GM23338 (cell line): ENCODE data around the gene NCBP1. TPM values are rescaled to one million over a fixed set of nuclear protein-coding genes. Genes with fewer than 3 reads are reported as not detected.

Experiments
- ATAC-seq: fragments of 200-7000 bp; cut with Tn5 transposase; 3 replicates; pipeline ENCODE4 v1.9.1; 2020
- DNase-seq: peaks from one replicate; pipeline ENCODE4 v3.0.0-alpha.2; 2015; ENCODE audit warnings: low spot score
- H2AFZ ChIP-seq: fragments of 200-600 bp; sonication (generic); 2 replicates; pipeline ENCODE4 v1.8.0; 2016; ENCODE audit warnings: antibody characterized with exemption, mild to moderate bottlenecking, moderate library complexity
- H3F3A ChIP-seq: fragments of 200-600 bp; sonication (generic); replicated peaks from 2 replicates; pipeline ENCODE4 v1.8.0; 2017; ENCODE audit warnings: antibody characterized with exemption, mixed run types, low read depth
- H3K27ac ChIP-seq: fragments of 200-600 bp; sonication (generic); 2 replicates; pipeline ENCODE4 v1.6.1; 2016; ENCODE audit warnings: low read depth
- H3K27me3 ChIP-seq: fragments of 200-600 bp; sonication (generic); 2 replicates; pipeline ENCODE4 v1.8.0; 2016; ENCODE audit warnings: mild to moderate bottlenecking, mixed run types, moderate library complexity; ENCODE audit not compliant: insufficient read depth
- H3K36me3 ChIP-seq: fragments of 200-600 bp; sonication (generic); 2 replicates; pipeline ENCODE4 v1.8.0; 2016; ENCODE audit warnings: mild to moderate bottlenecking; ENCODE audit not compliant: insufficient read depth
- H3K4me1 ChIP-seq: fragments of 200-600 bp; sonication (generic); 2 replicates; pipeline ENCODE4 v1.8.0; 2016; ENCODE audit warnings: mild to moderate bottlenecking, moderate library complexity; ENCODE audit not compliant: insufficient read depth
- H3K4me2 ChIP-seq: fragments of 200-600 bp; sonication (generic); 2 replicates; pipeline ENCODE4 v1.7.1; 2017; ENCODE audit warnings: mixed run types
- H3K4me3 ChIP-seq: fragments of 200-600 bp; sonication (generic); 2 replicates; pipeline ENCODE4 v1.6.1; 2016; ENCODE audit warnings: mixed run types
- H3K79me2 ChIP-seq: fragments of 200-600 bp; sonication (generic); replicated peaks from 2 replicates; pipeline ENCODE4 v1.8.0; 2017; ENCODE audit warnings: mild to moderate bottlenecking; ENCODE audit not compliant: insufficient read depth
- H3K9me2 ChIP-seq: fragments of 200-600 bp; sonication (generic); 2 replicates; pipeline ENCODE4 v1.8.0; 2017; ENCODE audit not compliant: insufficient read depth
- H4K20me1 ChIP-seq: fragments of 200-600 bp; sonication (generic); replicated peaks from 2 replicates; pipeline ENCODE4 v1.8.0; 2017; ENCODE audit warnings: mild to moderate bottlenecking; ENCODE audit not compliant: insufficient read depth
- H3K27ac Mint-ChIP-seq: 2 replicates; pipeline ENCODE4 v1.8.0; 2020; ENCODE audit warnings: inconsistent platforms, mild to moderate bottlenecking, moderate library complexity, mixed read lengths
- H3K27me3 Mint-ChIP-seq: 3 replicates; pipeline ENCODE4 v1.8.0; 2022; ENCODE audit warnings: low read depth, mild to moderate bottlenecking, moderate library complexity, mixed read lengths, inconsistent platforms; ENCODE audit not compliant: insufficient read depth, poor library complexity
- H3K36me3 Mint-ChIP-seq: 3 replicates; pipeline ENCODE4 v1.8.0; 2021; ENCODE audit warnings: low read depth, mild to moderate bottlenecking, inconsistent platforms, moderate library complexity, mixed read lengths
- H3K4me1 Mint-ChIP-seq: 3 replicates; pipeline ENCODE4 v1.8.0; 2020; ENCODE audit warnings: mild to moderate bottlenecking, inconsistent platforms, mixed read lengths
- H3K4me3 Mint-ChIP-seq: 3 replicates; pipeline ENCODE4 v1.8.0; 2021; ENCODE audit warnings: moderate library complexity, mild to moderate bottlenecking, inconsistent platforms, mixed read lengths
- H3K9me3 Mint-ChIP-seq: 3 replicates; pipeline ENCODE4 v1.8.0; 2020; ENCODE audit warnings: moderate library complexity, mild to moderate bottlenecking, inconsistent platforms, mixed read lengths
- CREB1 ChIP-seq: fragments of 250-450 bp; sonication (Bioruptor Pico); IDR thresholded peaks from 2 replicates; pipeline ENCODE4 v1.5.0; 2020; ENCODE audit warnings: low read depth, mild to moderate bottlenecking, moderate library complexity
- ETS1 ChIP-seq: IDR thresholded peaks from 2 replicates; pipeline ENCODE4 v1.6.1; 2016; ENCODE audit warnings: antibody characterized with exemption
- EZH2phosphoT487 ChIP-seq: fragments of 200-600 bp; sonication (generic); IDR thresholded peaks from one replicate; pipeline ENCODE4 v1.8.1; 2018; ENCODE audit warnings: antibody characterized with exemption; ENCODE audit not compliant: unreplicated experiment
- JUNB ChIP-seq: IDR thresholded peaks from one replicate; pipeline ENCODE4 v1.6.1; 2016; ENCODE audit warnings: antibody characterized with exemption; ENCODE audit not compliant: unreplicated experiment
- NANOG ChIP-seq: IDR thresholded peaks from 2 replicates; pipeline ENCODE4 v1.6.1; 2016; ENCODE audit warnings: antibody characterized with exemption, borderline replicate concordance
- POLR2AphosphoS5 ChIP-seq: IDR thresholded peaks from 2 replicates; pipeline ENCODE4 v1.6.1; 2016; ENCODE audit warnings: antibody characterized with exemption, low read depth
- STAT1 ChIP-seq: IDR thresholded peaks from one replicate; pipeline ENCODE4 v1.6.1; 2016; ENCODE audit warnings: antibody characterized with exemption; ENCODE audit not compliant: unreplicated experiment
- ZNF331 ChIP-seq: fragments of 250-450 bp; sonication (Bioruptor Pico); IDR thresholded peaks from 2 replicates; pipeline ENCODE4 v1.5.0; 2020; ENCODE audit warnings: low read depth, mild to moderate bottlenecking, moderate library complexity
- polyA plus RNA-seq: library from polyadenylated mRNA; unstranded; fragments of >200 nt; fragmentation: Nextera tagmentation; extraction: Ambion mirVana; gene quantifications from 2 replicates; pipeline ENCODE4 v1.2.1, GENCODE V29; 2016
- total RNA-seq: library from RNA; depleted of rRNA; stranded (reverse); fragments of >200 nt; shearing (Covaris generic); gene quantifications from 2 replicates; pipeline ENCODE4 v1.2.3, GENCODE V29; 2014
- TF ChIP-seq, protein P1 (sequence below): IDR thresholded peaks from one replicate; pipeline ENCODE4 v1.6.1; 2018; ENCODE audit warnings: antibody characterized with exemption; ENCODE audit not compliant: unreplicated experiment
- TF ChIP-seq, protein P2 (sequence below), 2 experiments: fragments of 200-600 bp in 1 of 2; sonication (generic) in 1 of 2; conservative IDR thresholded peaks; 2 replicates each; pipeline versions ENCODE4 v1.5.1 to v1.6.1; 2016 to 2017; ENCODE audit warnings: antibody characterized with exemption in 2 of 2, low read depth in 2 of 2, mild to moderate bottlenecking in 2 of 2, moderate library complexity in 1 of 2

The NCBP1 gene
- total and polyA plus RNA-seq, 2 experiments from 2014 or later: 43.9 to 60.2 TPM

- Mint-ChIP-seq H3K36me3 (peaks cover 79% of the 10 kb centered on the region), H3K9me3 (no peaks in the 10 kb centered on the region)
- ATAC-seq: no peak
These were observed 26.1 kb downstream of the NCBP1 start for GRCh38 chr9:97659771-97660170.

DNA sequence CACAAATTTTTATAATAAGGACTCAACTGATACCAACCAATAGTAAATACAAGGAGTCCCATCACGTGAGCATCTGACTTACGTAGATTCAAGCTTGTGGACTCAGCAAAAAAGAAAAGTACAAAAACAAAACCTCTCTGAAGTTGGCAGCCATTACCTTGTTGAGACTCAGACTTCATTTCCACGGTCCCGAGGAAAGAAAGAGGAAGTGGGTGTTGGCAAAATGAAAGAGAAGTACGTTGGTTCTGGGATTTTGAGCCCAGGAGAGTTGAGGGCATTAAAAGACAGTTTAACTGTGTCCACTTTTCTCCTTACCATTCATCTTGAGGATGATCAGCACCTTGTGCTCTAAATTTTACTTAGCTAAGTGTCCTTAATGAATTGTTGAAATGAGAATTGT lies 26.7 kb downstream of the NCBP1 start:
- H3K4me1 ChIP-seq: no peaks in the 10 kb centered on the region
- TF ChIP-seq STAT1 (no peak), CREB1 (CRISPR knock-in tag) (no peak), ZNF331 (CRISPR knock-in tag) (no peak), POLR2AphosphoS5 (no peak), ETS1 (no peak), EZH2phosphoT487 (no peak), NANOG (no peak), JUNB (no peak)
- TF ChIP-seq, protein P1, sequence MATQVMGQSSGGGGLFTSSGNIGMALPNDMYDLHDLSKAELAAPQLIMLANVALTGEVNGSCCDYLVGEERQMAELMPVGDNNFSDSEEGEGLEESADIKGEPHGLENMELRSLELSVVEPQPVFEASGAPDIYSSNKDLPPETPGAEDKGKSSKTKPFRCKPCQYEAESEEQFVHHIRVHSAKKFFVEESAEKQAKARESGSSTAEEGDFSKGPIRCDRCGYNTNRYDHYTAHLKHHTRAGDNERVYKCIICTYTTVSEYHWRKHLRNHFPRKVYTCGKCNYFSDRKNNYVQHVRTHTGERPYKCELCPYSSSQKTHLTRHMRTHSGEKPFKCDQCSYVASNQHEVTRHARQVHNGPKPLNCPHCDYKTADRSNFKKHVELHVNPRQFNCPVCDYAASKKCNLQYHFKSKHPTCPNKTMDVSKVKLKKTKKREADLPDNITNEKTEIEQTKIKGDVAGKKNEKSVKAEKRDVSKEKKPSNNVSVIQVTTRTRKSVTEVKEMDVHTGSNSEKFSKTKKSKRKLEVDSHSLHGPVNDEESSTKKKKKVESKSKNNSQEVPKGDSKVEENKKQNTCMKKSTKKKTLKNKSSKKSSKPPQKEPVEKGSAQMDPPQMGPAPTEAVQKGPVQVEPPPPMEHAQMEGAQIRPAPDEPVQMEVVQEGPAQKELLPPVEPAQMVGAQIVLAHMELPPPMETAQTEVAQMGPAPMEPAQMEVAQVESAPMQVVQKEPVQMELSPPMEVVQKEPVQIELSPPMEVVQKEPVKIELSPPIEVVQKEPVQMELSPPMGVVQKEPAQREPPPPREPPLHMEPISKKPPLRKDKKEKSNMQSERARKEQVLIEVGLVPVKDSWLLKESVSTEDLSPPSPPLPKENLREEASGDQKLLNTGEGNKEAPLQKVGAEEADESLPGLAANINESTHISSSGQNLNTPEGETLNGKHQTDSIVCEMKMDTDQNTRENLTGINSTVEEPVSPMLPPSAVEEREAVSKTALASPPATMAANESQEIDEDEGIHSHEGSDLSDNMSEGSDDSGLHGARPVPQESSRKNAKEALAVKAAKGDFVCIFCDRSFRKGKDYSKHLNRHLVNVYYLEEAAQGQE: no peak
- TF ChIP-seq, protein P2, sequence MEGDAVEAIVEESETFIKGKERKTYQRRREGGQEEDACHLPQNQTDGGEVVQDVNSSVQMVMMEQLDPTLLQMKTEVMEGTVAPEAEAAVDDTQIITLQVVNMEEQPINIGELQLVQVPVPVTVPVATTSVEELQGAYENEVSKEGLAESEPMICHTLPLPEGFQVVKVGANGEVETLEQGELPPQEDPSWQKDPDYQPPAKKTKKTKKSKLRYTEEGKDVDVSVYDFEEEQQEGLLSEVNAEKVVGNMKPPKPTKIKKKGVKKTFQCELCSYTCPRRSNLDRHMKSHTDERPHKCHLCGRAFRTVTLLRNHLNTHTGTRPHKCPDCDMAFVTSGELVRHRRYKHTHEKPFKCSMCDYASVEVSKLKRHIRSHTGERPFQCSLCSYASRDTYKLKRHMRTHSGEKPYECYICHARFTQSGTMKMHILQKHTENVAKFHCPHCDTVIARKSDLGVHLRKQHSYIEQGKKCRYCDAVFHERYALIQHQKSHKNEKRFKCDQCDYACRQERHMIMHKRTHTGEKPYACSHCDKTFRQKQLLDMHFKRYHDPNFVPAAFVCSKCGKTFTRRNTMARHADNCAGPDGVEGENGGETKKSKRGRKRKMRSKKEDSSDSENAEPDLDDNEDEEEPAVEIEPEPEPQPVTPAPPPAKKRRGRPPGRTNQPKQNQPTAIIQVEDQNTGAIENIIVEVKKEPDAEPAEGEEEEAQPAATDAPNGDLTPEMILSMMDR (conservative IDR thresholded peaks at IDR 0.05; ENCODE audit: low read depth in 2 of 2): no peak

More at GRCh38 chr9:97659771-97660170, 26.1 kb downstream of the NCBP1 start:
- H3K27ac Mint-ChIP-seq: no peak overlapping the region
- TF ChIP-seq, protein P2 (conservative IDR thresholded peaks at IDR 0.05; ENCODE audit: low read depth in 2 of 2): no peak
- no peaks in the 10 kb centered on the region for H3K4me1 ChIP-seq
- H3F3A ChIP-seq: no peaks in the 10 kb centered on the region
- no peak overlapping the region for H2AFZ ChIP-seq
- no peaks in the 10 kb centered on the region for H3K9me2 ChIP-seq
- peaks cover 2% of the 10 kb centered on the region for H3K27me3 Mint-ChIP-seq
- no peak overlapping the region for H3K4me2 ChIP-seq
- H4K20me1 ChIP-seq: 0 out of 2 replicates have a peak, but pooled peaks cover 3% of the 10 kb centered on the region
- H3K4me1 Mint-ChIP-seq: no peaks in the 10 kb centered on the region
- peaks cover 68% of the 10 kb centered on the region for H3K36me3 ChIP-seq
- no peak overlapping the region for H3K4me3 ChIP-seq
- no peak overlapping the region for H3K4me3 Mint-ChIP-seq
- no peak for DNase-seq
- H3K27ac ChIP-seq: no peak overlapping the region
- H3K79me2 ChIP-seq: no peaks in the 10 kb centered on the region
- no peaks in the 10 kb centered on the region for H3K27me3 ChIP-seq

More for the DNA sequence above, 26.7 kb downstream of the NCBP1 start:
- Mint-ChIP-seq H3K4me3 (no peak overlapping the region), H3K4me1 (no peaks in the 10 kb centered on the region), H3K36me3 (peaks cover 79% of the 10 kb centered on the region), H3K9me3 (no peaks in the 10 kb centered on the region), H3K27me3 (peaks cover 2% of the 10 kb centered on the region), H3K27ac (no peak overlapping the region)
- H3K4me3 ChIP-seq: no peak overlapping the region
- no peak overlapping the region for H2AFZ ChIP-seq
- H3K9me2 ChIP-seq: no peaks in the 10 kb centered on the region
- no peak for DNase-seq
- H3K27ac ChIP-seq: no peak overlapping the region
- peaks cover 3% of the 10 kb centered on the region; the same call in 1 of the 2 replicates for H4K20me1 ChIP-seq
- H3F3A ChIP-seq: no peaks in the 10 kb centered on the region
- H3K27me3 ChIP-seq: no peaks in the 10 kb centered on the region
- no peak for ATAC-seq
- no peak overlapping the region for H3K4me2 ChIP-seq
- peaks cover 68% of the 10 kb centered on the region for H3K36me3 ChIP-seq
- no peaks in the 10 kb centered on the region for H3K79me2 ChIP-seq
